ENCODE measurements around the gene CAMK4.

The CAMK4 gene

GRCh38 chr5:111360173-111360572 lies 136.0 kb downstream of the CAMK4 start:
- H3K36me3 ChIP-seq (ENCODE audit: control insufficient read depth, insufficient read depth, low read length) = no peaks in the 10 kb centered on the region
- no peak overlapping the region for H3K4me2 ChIP-seq (ENCODE audit: low read length)
- no peaks in the 10 kb centered on the region for H3K27me3 ChIP-seq (ENCODE audit: control insufficient read depth, insufficient read depth, low read length)
- H3K4me3 ChIP-seq (ENCODE audit: low read depth, low read length) = no peak overlapping the region
- H3K79me2 ChIP-seq = no peaks in the 10 kb centered on the region
- no peaks in the 10 kb centered on the region for H3K4me1 ChIP-seq
- H3K27ac ChIP-seq = no peak overlapping the region
- no peak overlapping the region for H3K9ac ChIP-seq
- H3K9me3 ChIP-seq (ENCODE audit: control insufficient read depth, low read length) = no peaks in the 10 kb centered on the region
- no peak for TF ChIP-seq CTCF (IDR thresholded peaks at IDR 0.05)
- no peak overlapping the region for H2AFZ ChIP-seq

DNA sequence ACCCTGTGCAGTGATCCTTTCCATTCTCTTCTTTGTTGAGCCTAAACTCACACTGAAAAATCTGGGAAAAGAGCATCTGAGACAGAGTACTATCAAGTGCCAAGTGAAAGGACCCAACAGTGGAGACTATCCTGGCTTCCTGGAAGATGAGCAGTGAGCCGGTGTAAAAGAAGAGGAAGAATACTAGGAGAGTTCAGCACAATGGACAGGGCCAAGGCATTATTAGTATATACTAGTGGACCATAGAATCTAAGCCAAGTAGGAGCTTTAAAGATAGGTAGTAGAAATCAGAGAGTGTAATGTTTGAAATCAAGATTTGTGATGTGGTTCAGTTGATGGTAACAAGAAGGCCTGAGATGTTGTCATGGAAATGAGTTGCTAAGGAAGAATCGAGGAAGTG lies 140.8 kb downstream of the CAMK4 start:
- no peak overlapping the region for H3K9ac ChIP-seq
- H3K9me3 ChIP-seq (ENCODE audit: control insufficient read depth, low read length) = no peaks in the 10 kb centered on the region
- no peak overlapping the region for H3K27ac ChIP-seq
- H3K27me3 ChIP-seq (ENCODE audit: control insufficient read depth, insufficient read depth, low read length) = no peaks in the 10 kb centered on the region
- H3K79me2 ChIP-seq = no peaks in the 10 kb centered on the region
- no peaks in the 10 kb centered on the region for H3K4me1 ChIP-seq
- H3K36me3 ChIP-seq (ENCODE audit: control insufficient read depth, insufficient read depth, low read length) = no peaks in the 10 kb centered on the region
- H2AFZ ChIP-seq = no peak overlapping the region
- H3K4me2 ChIP-seq (ENCODE audit: low read length) = no peak overlapping the region
- TF ChIP-seq CTCF (IDR thresholded peaks at IDR 0.05) = no peak
- H3K4me3 ChIP-seq (ENCODE audit: low read depth, low read length) = no peak overlapping the region

DNA sequence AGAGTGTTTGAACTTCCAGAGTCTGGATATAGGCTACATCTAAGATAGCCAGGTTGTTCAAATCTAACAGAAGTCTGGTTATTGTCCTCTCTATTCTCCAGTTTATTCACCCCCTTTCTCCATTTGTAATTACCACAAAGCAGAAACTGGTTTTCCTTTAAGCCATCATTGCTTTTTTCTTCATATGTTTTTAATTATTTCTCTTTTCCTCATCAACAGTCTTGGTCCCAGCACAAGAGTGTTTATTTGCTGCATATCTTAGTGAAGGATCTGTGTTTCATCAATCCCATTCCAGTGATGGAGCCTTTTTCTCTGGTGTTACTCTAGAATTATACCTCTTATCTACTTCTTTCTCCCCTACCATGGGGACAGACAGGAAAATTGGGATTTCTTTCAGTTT lies 142.2 kb downstream of the CAMK4 start:
- H3K9ac ChIP-seq = no peak overlapping the region
- H3K27me3 ChIP-seq (ENCODE audit: control insufficient read depth, insufficient read depth, low read length) = no peaks in the 10 kb centered on the region
- no peaks in the 10 kb centered on the region for H3K36me3 ChIP-seq (ENCODE audit: control insufficient read depth, insufficient read depth, low read length)
- H3K27ac ChIP-seq = no peak overlapping the region
- no peak overlapping the region for H2AFZ ChIP-seq
- H3K4me2 ChIP-seq (ENCODE audit: low read length) = no peak overlapping the region
- H3K4me3 ChIP-seq (ENCODE audit: low read depth, low read length) = no peak overlapping the region
- no peaks in the 10 kb centered on the region for H3K4me1 ChIP-seq
- no peaks in the 10 kb centered on the region for H3K9me3 ChIP-seq (ENCODE audit: control insufficient read depth, low read length)
- TF ChIP-seq CTCF (IDR thresholded peaks at IDR 0.05) = no peak
- no peaks in the 10 kb centered on the region for H3K79me2 ChIP-seq

GRCh38 chr5:111367115-111367514 lies 142.9 kb downstream of the CAMK4 start:
- no peak for TF ChIP-seq CTCF (IDR thresholded peaks at IDR 0.05)
- Histone ChIP-seq H3K4me2 (ENCODE audit: low read length) (no peak overlapping the region), H3K9ac (no peak overlapping the region), H3K9me3 (ENCODE audit: control insufficient read depth, low read length) (no peaks in the 10 kb centered on the region), H3K4me3 (ENCODE audit: low read depth, low read length) (no peak overlapping the region), H3K27ac (no peak overlapping the region), H3K27me3 (ENCODE audit: control insufficient read depth, insufficient read depth, low read length) (no peaks in the 10 kb centered on the region), H3K36me3 (ENCODE audit: control insufficient read depth, insufficient read depth, low read length) (no peaks in the 10 kb centered on the region), H3K4me1 (no peaks in the 10 kb centered on the region), H2AFZ (no peak overlapping the region), H3K79me2 (no peaks in the 10 kb centered on the region)

- TF ChIP-seq CTCF (IDR thresholded peaks at IDR 0.05) = no peak
- no peaks in the 10 kb centered on the region for H3K4me1 ChIP-seq
- H3K4me2 ChIP-seq (ENCODE audit: low read length) = no peak overlapping the region
- H2AFZ ChIP-seq = no peak overlapping the region
- H3K9ac ChIP-seq = no peak overlapping the region
- H3K9me3 ChIP-seq (ENCODE audit: control insufficient read depth, low read length) = no peaks in the 10 kb centered on the region
- H3K27me3 ChIP-seq (ENCODE audit: control insufficient read depth, insufficient read depth, low read length) = no peaks in the 10 kb centered on the region
- H3K79me2 ChIP-seq = no peaks in the 10 kb centered on the region
- H3K4me3 ChIP-seq (ENCODE audit: low read depth, low read length) = no peak overlapping the region
- H3K36me3 ChIP-seq (ENCODE audit: control insufficient read depth, insufficient read depth, low read length) = no peaks in the 10 kb centered on the region
- H3K27ac ChIP-seq = no peak overlapping the region
Measured at GRCh38 chr5:111372799-111373198, 148.6 kb downstream of the CAMK4 start.
